Activated CD4-positive, CD25-positive, alpha-beta regulatory T cell (primary cell): ENCODE data around the gene GRIN2A.

Experiments used
- DNase-seq, 4 experiments: peaks; one replicate each; lab custom pipeline; 2025; lab: John Stamatoyannopoulos, UW

Gene GRIN2A

GRCh38 chr16:9852003-9852402 is 330.2 kb downstream of the GRIN2A start:
- DNase-seq: no peak

GRCh38 chr16:9850817-9851216 is 331.4 kb downstream of the GRIN2A start:
- no peak for DNase-seq

GRCh38 chr16:9849697-9850245 is 332.5 kb downstream of the GRIN2A start:
- DNase-seq: no peak

GRCh38 chr16:9847146-9847545 is 335.1 kb downstream of the GRIN2A start:
- DNase-seq: no peak

- DNase-seq: no peak
Measured at GRCh38 chr16:9846362-9847099, 335.7 kb downstream of the GRIN2A start.

GRCh38 chr16:9845661-9846361 is 336.4 kb downstream of the GRIN2A start:
- DNase-seq: no peak

- DNase-seq: no peak
Measured at GRCh38 chr16:9844361-9844760, 337.9 kb downstream of the GRIN2A start.

GRCh38 chr16:9843424-9844018 is 338.7 kb downstream of the GRIN2A start:
- no peak for DNase-seq

- DNase-seq: no peak
Measured at GRCh38 chr16:9840761-9841665, 341.2 kb downstream of the GRIN2A start.

GRCh38 chr16:9837481-9837880 is 344.7 kb downstream of the GRIN2A start:
- DNase-seq: no peak

GRCh38 chr16:9836118-9836736 is 346.0 kb downstream of the GRIN2A start:
- DNase-seq: no peak

GRCh38 chr16:9827062-9827752 is 355.0 kb downstream of the GRIN2A start:
- no peak for DNase-seq

GRCh38 chr16:9826656-9827055 is 355.6 kb downstream of the GRIN2A start:
- no peak for DNase-seq

- DNase-seq: no peak
Measured at GRCh38 chr16:9824200-9825068, 357.8 kb downstream of the GRIN2A start.

- no peak for DNase-seq
Measured at GRCh38 chr16:9823510-9823909, 358.7 kb downstream of the GRIN2A start.

GRCh38 chr16:9821970-9822369 is 360.3 kb downstream of the GRIN2A start:
- no peak for DNase-seq

- DNase-seq: no peak
Measured at GRCh38 chr16:9821331-9821730, 360.9 kb downstream of the GRIN2A start.

- no peak for DNase-seq
Measured at GRCh38 chr16:9820476-9821246, 361.6 kb downstream of the GRIN2A start.

- DNase-seq: no peak
Measured at GRCh38 chr16:9818702-9819101, 363.5 kb downstream of the GRIN2A start.
